Measurements from ENCODE around the gene SIPA1L3. TPM values are rescaled to one million over a fixed set of nuclear protein-coding genes. Genes with fewer than 3 reads are reported as not detected.

SIPA1L3 gene
- total RNA-seq, 1 donor from 2014 or later = 26.9 TPM

DNA sequence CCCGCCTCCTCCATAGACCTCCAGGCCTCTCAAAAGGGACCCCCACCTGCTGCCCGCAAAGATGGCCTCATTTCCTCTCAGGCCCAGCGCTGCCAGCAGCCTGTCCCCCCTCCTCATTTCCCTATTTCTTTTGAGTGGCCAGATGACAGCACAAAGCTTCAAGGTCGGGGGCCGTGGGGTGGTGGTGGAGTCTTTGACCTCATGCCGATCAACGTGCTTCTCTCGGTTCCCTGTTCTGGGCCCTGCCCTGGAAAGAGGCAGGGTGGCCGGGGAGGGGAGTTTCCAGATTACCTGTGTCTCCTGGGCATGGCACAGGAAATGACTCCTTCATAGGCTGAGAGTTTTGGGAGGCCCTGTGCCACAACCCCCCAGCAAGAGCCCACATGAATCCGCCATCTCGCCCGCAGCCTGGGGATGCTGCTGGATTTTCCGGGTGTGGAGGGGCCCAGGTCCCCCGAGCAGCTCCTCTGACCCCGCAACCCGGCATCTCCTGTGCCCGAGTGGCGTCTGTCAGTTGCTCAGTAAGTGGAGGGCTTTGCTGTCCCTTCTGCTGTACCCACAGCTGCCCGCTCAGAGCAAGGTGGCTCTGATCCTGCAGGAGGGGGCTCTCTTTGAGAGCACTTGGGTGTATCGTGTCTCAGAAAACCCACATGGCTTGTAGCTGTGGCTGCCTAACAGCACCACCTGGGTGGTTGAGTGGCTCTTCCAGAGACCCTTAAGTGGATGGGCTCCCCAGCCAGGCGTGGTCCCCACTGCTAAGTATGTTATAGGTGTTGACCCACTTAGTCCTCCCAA, 139.4 kb downstream of the SIPA1L3 start:
- Histone ChIP-seq H3K4me1 (ENCODE audit: insufficient read depth, low read length) (peaks cover 25% of the 10 kb centered on the region), H4K20me1 (ENCODE audit: insufficient read depth, low read length) (no peaks in the 10 kb centered on the region), H3K9me3 (ENCODE audit: insufficient read depth, low read depth, low read length) (no peaks in the 10 kb centered on the region), H3K36me3 (ENCODE audit: insufficient read depth, low read length) (no peaks in the 10 kb centered on the region), H3K4me2 (ENCODE audit: low read length) (no peak overlapping the region), H2AFZ (ENCODE audit: low read depth, low read length) (no peak overlapping the region), H3K27me3 (ENCODE audit: insufficient read depth, low read length) (no peaks in the 10 kb centered on the region), H3K9ac (ENCODE audit: low read length) (no peak overlapping the region), H3K4me3 (ENCODE audit: insufficient read depth, low read depth, low read length) (no peak overlapping the region), H3K27ac (ENCODE audit: low read depth, low read length) (peak overlapping the region; percentile 85), H3K79me2 (ENCODE audit: insufficient read depth, low read length) (peaks cover 56% of the 10 kb centered on the region)
- peaks cover 6% of the 10 kb centered on the region for H3K4me1 Mint-ChIP-seq (ENCODE audit: low read depth, unreplicated experiment)
- no peak for TF ChIP-seq EZH2 (IDR thresholded peaks at IDR 0.05; ENCODE audit: insufficient read depth, low read length)
- TF ChIP-seq, protein P1, sequence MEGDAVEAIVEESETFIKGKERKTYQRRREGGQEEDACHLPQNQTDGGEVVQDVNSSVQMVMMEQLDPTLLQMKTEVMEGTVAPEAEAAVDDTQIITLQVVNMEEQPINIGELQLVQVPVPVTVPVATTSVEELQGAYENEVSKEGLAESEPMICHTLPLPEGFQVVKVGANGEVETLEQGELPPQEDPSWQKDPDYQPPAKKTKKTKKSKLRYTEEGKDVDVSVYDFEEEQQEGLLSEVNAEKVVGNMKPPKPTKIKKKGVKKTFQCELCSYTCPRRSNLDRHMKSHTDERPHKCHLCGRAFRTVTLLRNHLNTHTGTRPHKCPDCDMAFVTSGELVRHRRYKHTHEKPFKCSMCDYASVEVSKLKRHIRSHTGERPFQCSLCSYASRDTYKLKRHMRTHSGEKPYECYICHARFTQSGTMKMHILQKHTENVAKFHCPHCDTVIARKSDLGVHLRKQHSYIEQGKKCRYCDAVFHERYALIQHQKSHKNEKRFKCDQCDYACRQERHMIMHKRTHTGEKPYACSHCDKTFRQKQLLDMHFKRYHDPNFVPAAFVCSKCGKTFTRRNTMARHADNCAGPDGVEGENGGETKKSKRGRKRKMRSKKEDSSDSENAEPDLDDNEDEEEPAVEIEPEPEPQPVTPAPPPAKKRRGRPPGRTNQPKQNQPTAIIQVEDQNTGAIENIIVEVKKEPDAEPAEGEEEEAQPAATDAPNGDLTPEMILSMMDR (IDR thresholded peaks at IDR 0.05; ENCODE audit: insufficient read depth, low read depth, low read length) = no peak
- H3K27ac Mint-ChIP-seq (ENCODE audit: unreplicated experiment) = no peak overlapping the region
- DNase-seq (ENCODE audit: low read depth) (no peak), FAIRE-seq (no peak)
- H3K9me3 Mint-ChIP-seq (ENCODE audit: unreplicated experiment) = peaks cover 2% of the 10 kb centered on the region
- peaks cover 12% of the 10 kb centered on the region for H3K36me3 Mint-ChIP-seq (ENCODE audit: low read depth, unreplicated experiment)
- H3K27me3 Mint-ChIP-seq (ENCODE audit: low read depth, unreplicated experiment) = no peaks in the 10 kb centered on the region
- H3K4me3 Mint-ChIP-seq (ENCODE audit: unreplicated experiment) = no peak overlapping the region

DNA sequence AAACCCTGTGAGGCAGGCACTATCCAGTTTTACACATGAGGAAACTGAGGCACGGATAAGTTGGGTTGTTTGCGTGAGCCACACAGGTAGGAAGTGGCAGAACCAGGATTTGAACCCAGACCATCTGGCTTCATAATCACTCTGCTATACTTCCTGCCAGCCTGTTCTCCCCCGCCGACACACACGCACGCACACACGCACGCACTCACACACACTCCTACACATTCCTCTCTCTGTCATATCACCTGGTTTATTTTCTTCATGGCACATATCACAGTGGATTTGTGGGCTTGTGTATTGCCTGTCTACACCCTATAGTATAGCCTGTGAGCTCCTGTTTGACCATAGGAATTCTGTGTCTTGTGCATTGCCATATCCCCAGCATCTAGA, 140.0 kb downstream of the SIPA1L3 start:
- Histone ChIP-seq H3K27ac (ENCODE audit: low read depth, low read length) (no peak overlapping the region), H3K4me1 (ENCODE audit: insufficient read depth, low read length) (peaks cover 25% of the 10 kb centered on the region), H3K36me3 (ENCODE audit: insufficient read depth, low read length) (no peaks in the 10 kb centered on the region), H3K27me3 (ENCODE audit: insufficient read depth, low read length) (no peaks in the 10 kb centered on the region), H3K4me2 (ENCODE audit: low read length) (no peak overlapping the region), H3K79me2 (ENCODE audit: insufficient read depth, low read length) (peaks cover 52% of the 10 kb centered on the region), H3K4me3 (ENCODE audit: insufficient read depth, low read depth, low read length) (no peak overlapping the region), H3K9ac (ENCODE audit: low read length) (peak overlapping the region; percentile 10), H2AFZ (ENCODE audit: low read depth, low read length) (no peak overlapping the region), H4K20me1 (ENCODE audit: insufficient read depth, low read length) (no peaks in the 10 kb centered on the region), H3K9me3 (ENCODE audit: insufficient read depth, low read depth, low read length) (no peaks in the 10 kb centered on the region)
- no peaks in the 10 kb centered on the region for H3K27me3 Mint-ChIP-seq (ENCODE audit: low read depth, unreplicated experiment)
- TF ChIP-seq, protein P1 (IDR thresholded peaks at IDR 0.05; ENCODE audit: insufficient read depth, low read depth, low read length) = no peak
- TF ChIP-seq EZH2 (IDR thresholded peaks at IDR 0.05; ENCODE audit: insufficient read depth, low read length) = no peak
- H3K36me3 Mint-ChIP-seq (ENCODE audit: low read depth, unreplicated experiment) = peaks cover 11% of the 10 kb centered on the region
- H3K27ac Mint-ChIP-seq (ENCODE audit: unreplicated experiment) = no peak overlapping the region
- FAIRE-seq (no peak), DNase-seq (ENCODE audit: low read depth) (no peak)
- H3K4me3 Mint-ChIP-seq (ENCODE audit: unreplicated experiment) = no peak overlapping the region
- H3K4me1 Mint-ChIP-seq (ENCODE audit: low read depth, unreplicated experiment) = peaks cover 6% of the 10 kb centered on the region
- peaks cover under 1% of the 10 kb centered on the region for H3K9me3 Mint-ChIP-seq (ENCODE audit: unreplicated experiment)

DNA sequence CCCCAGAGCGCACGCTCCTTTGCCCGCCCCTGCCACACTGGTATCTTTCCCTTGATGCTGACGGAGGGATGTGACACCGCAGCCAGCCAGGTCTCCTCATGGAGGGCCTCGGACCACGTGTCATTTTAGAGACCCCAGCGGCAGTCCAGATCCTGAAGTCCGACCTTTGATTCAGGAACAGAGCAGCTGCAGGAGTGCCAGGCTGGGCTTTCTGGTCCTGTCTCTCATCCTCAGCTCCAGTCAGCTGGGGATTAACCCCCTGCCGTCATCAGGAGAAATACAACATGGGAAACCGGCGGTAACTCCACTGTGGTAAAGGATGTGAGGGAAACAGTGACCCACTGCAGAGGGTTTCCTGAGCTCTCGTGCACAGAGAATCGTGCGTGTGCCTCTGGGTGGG, 140.6 kb downstream of the SIPA1L3 start:
- Mint-ChIP-seq H3K27me3 (ENCODE audit: low read depth, unreplicated experiment) (no peaks in the 10 kb centered on the region), H3K4me3 (ENCODE audit: unreplicated experiment) (no peak overlapping the region), H3K27ac (ENCODE audit: unreplicated experiment) (no peak overlapping the region), H3K36me3 (ENCODE audit: low read depth, unreplicated experiment) (peaks cover 11% of the 10 kb centered on the region), H3K4me1 (ENCODE audit: low read depth, unreplicated experiment) (peaks cover 6% of the 10 kb centered on the region), H3K9me3 (ENCODE audit: unreplicated experiment) (no peaks in the 10 kb centered on the region)
- Histone ChIP-seq H3K27ac (ENCODE audit: low read depth, low read length) (peak overlapping the region; percentile 13), H3K9me3 (ENCODE audit: insufficient read depth, low read depth, low read length) (no peaks in the 10 kb centered on the region), H3K36me3 (ENCODE audit: insufficient read depth, low read length) (no peaks in the 10 kb centered on the region), H3K9ac (ENCODE audit: low read length) (peak overlapping the region; percentile 10), H3K27me3 (ENCODE audit: insufficient read depth, low read length) (no peaks in the 10 kb centered on the region), H3K4me1 (ENCODE audit: insufficient read depth, low read length) (peaks cover 25% of the 10 kb centered on the region), H3K4me3 (ENCODE audit: insufficient read depth, low read depth, low read length) (no peak overlapping the region), H3K4me2 (ENCODE audit: low read length) (peak overlapping the region; percentile 3), H2AFZ (ENCODE audit: low read depth, low read length) (no peak overlapping the region), H3K79me2 (ENCODE audit: insufficient read depth, low read length) (peaks cover 55% of the 10 kb centered on the region), H4K20me1 (ENCODE audit: insufficient read depth, low read length) (peaks cover under 1% of the 10 kb centered on the region)
- DNase-seq (ENCODE audit: low read depth) (no peak), FAIRE-seq (no peak)
- TF ChIP-seq, protein P1 (IDR thresholded peaks at IDR 0.05; ENCODE audit: insufficient read depth, low read depth, low read length) = no peak
- no peak for TF ChIP-seq EZH2 (IDR thresholded peaks at IDR 0.05; ENCODE audit: insufficient read depth, low read length)
